T-helper 1 cell treated with Interleukin-12 subunit alpha and Interleukin-12 subunit beta and Interleukin-4 antibody, amounts not matched to agents 30 ng/mL and 1 ng/mL, for 36 hours (primary cell): ENCODE measurements around the gene NUDT3. TPM values are rescaled to one million over a fixed set of nuclear protein-coding genes. Genes with fewer than 3 reads are reported as not detected.
"Not testable (repeated sequence)": the region's sequence is repeated elsewhere in the genome, so short reads cannot be mapped to it uniquely, and the experiment has no call there.

Experiments
- intact Hi-C: fragments of 100-400 bp; cut with micrococcal nuclease; formaldehyde crosslinking; loops from one replicate; pipeline ENCODE4 v1.15.1; 2024
- total RNA-seq: library from RNA; stranded (reverse); gene quantifications from 2 replicates; pipeline ENCODE4 v1.2.3, GENCODE V29; 2022

The NUDT3 gene
- total RNA-seq, 1 donor from 2014 or later = 14.1 TPM

DNA sequence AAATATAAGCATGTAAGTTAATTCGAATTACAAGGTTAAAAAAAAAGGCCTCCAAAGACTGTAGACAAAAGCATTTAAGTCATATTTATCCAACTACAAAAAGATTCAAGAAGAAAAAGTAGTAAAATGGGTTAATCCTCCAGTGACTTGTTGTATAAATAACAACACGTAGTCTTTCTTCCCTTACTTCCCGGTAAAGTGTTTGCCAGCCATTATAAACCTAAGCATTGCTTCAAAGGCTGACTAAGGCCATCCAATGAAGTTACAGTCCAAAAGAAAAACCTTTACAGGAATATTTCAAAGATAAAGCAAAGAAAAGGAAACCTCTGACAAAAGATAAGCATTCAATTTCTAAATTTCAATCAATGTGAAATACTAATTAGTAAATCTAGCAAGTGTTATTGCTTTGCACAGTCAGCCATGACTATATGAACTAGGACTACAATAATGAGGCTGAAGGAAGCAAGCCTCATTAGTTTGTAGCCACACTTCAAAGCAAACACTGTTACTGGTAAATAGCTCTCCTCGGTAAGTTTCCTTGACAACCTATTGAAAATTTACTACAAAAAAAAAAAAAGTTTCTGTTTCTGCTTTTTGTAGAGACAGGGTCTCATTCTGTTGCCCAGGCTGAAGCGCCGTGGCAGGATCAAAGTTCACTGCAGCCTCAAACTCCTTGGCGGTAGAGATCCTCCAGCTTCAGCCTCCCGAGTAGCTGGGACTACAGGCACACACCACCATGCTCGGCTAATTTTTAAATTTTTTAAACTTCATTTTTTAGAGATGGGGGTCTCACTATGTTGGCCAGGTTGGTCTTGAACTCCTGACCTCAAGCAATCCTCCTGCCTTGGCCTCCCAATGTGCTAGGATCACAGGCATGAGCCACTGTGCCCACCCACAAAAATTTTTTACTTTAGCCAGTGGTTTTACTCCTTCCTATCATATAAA, 46.0 kb downstream of the NUDT3 start:
- intact Hi-C loops = no loop called here

- intact Hi-C loops = no loop called here
Measured at GRCh38 chr6:34343806-34344205, 48.7 kb downstream of the NUDT3 start.

- intact Hi-C loops = no loop called here
Measured at GRCh38 chr6:34342247-34342646, 50.2 kb downstream of the NUDT3 start.

DNA sequence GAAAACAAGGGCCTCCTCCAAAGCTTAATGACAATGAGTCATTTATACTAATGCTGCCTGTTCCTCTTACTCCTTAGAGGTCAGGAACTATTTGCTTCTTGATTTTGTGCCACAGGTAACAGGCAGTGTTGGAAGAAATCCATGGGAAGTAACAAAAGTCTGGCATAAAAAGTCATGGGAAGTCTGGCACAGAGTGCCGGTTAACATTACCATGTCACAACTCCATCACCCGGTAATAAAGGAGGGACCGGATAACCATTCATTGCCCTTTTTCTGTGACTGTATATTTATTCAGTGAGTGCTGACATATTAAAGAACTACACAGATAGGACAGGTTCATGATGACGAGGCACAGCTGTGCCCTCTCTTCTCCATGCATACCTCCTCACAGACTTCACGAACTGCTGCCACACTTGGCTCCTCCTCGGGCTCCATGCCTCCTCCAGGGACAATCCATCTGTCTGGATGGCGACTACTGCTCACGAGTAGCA, 50.9 kb downstream of the NUDT3 start:
- intact Hi-C loops = no loop called here

DNA sequence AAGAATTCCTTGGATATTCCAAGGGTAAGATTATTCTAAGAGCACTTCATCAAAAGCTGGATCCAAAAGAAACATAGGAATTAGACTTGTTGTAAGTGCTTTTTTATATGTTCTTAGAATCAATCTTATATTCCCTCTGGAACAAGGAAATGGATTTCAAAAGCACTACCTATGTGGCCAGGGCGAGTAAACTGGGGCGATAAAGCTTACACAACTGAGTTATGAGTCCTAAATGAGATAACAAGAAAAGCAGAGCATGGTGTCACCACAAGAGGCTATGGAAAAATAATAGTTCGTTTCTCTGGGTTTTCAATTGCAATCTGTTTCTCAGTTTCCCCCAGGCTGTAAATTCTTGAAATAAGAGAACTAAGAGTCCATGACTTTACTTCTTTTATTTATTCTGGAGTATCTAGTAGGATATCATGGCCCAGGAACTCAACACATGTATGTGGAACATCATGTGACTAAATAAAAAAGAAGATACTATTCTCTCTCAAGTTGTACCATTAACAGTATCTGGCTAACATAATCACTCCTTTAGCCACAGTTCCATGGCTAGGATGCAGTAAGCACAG, 51.5 kb downstream of the NUDT3 start:
- intact Hi-C loops = no loop called here

DNA sequence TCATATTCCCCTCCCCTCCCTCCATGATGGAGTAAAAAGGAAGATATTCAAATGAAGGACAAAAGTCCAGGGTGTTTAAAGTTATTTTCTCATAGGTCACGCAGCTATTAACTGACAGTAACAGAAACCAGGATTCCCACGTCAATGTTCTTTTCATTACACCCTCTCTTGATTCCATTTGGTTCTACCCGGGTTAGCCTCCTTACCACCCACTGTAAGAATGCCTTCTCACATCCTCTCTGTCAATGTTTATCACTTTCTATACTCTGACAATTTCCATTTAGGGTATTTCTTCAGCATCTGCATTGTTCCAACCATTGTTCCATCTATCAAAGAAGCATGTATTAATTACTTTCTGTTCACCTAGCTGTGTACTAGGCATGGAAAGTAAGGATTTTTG, 52.1 kb downstream of the NUDT3 start:
- intact Hi-C loops = no loop called here

DNA sequence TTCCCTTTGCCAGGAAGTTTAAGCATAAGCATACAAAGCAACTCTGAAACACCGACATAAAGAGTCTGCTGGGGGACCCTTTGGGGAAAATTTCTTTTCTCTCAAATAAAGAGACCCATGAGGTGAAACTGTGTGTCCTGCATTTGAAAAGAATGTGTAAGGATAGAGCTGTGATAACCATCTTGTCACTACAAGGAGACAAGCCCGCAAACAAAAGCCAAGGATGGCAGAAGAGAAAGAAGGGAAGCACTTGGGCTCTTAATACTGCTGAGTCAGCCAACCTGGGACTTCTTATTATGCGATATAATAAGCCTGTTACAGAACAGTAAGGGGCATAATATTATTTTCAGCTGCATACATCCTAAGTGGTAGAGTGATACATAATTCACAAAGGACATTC, 52.5 kb downstream of the NUDT3 start:
- intact Hi-C loops = no loop called here

DNA sequence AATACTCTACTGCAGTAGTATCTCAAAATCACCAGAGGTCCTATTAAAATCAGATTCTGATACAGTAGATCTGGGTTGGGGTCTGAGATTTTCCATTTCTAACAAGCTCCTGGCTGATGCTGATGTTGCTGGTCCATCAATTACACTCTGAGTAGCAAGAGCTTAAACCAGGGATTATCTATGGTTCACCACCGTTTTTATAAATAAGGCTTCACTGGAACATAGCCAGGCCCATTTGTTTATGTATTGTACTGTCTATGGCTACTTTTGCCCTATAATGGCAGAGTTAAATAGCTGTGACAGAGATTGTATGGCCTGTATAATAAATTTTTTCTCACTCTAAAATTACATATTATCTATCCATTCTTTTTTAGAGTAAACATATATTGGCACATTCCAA, 53.0 kb downstream of the NUDT3 start:
- intact Hi-C loops = no loop called here

- intact Hi-C loops = no loop called here
Measured at GRCh38 chr6:34338811-34339210, 53.7 kb downstream of the NUDT3 start.

GRCh38 chr6:34338377-34338776, 54.1 kb downstream of the NUDT3 start:
- intact Hi-C loops = no loop called here

GRCh38 chr6:34334796-34335416, 57.6 kb downstream of the NUDT3 start:
- intact Hi-C loops = no loop called here

DNA sequence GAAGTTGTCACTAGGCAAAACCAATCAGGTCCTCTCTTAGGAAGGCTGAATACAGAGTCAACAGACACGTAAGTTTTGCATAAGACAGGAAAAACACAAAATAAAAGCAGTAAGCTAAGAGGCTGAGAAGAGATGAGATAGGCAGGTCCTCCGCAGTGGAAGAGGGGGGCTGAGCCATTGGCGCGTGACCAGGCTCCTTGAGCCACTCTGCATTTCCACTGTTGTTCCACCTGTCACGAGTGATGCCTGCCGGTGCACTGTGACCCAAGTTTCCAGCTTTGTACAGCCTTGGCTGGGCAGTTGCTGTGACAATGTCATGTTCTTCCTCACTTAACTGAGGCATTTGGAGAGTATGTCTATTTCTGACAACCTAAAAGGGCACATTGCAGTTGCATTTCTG, 58.6 kb downstream of the NUDT3 start:
- intact Hi-C loops = no loop called here

- intact Hi-C loops = no loop called here
Measured at GRCh38 chr6:34332251-34333198, 59.9 kb downstream of the NUDT3 start.

GRCh38 chr6:34331371-34332050, 61.0 kb downstream of the NUDT3 start:
- intact Hi-C loops = no loop called here

DNA sequence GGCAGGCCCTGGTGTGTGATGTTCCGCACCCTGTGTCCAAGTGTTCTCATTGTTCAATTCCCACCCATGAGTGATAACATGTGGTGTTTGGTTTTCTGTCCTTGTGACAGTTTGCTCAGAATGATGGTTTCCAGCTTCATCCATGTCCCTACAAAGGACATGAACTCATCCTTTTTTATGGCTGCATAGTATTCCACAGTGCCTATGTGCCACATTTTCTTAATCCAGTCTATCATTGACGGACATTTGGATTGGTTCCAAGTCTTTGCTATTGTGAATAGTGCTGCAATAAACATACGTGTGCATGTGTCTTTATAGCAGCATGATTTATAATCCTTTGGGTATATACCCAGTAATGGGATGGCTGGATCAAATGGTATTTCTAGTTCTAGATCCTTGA, 62.7 kb downstream of the NUDT3 start:
- intact Hi-C loops = not testable (repeated sequence)

GRCh38 chr6:34328969-34329368, 63.5 kb downstream of the NUDT3 start:
- intact Hi-C loops = no loop called here

- intact Hi-C loops = not testable (repeated sequence)
Measured at GRCh38 chr6:34327313-34328205, 64.9 kb downstream of the NUDT3 start.

DNA sequence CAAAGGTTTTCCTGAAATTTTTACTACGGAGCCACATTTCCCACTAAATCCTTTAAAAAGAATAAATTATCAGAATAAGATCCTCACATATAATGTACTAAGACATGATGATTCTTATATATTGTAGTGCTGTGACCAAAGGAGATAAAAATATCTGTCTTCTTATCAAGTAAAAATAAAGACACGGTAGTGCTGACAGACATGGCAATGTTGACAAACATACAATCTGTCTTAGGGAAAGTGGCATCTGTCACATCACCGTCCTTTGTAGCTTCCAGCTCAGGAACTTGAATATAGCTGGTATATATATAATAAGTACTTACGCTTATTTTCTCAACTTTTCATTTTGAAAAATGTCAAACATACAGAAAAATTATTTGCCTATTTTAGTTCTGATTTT, 66.8 kb downstream of the NUDT3 start:
- intact Hi-C loops = no loop called here

GRCh38 chr6:34324738-34325444, 67.6 kb downstream of the NUDT3 start:
- intact Hi-C loops = no loop called here
